HepG2 (cell line): ENCODE data around the gene BHLHE41. TPM values are rescaled to one million over a fixed set of nuclear protein-coding genes. Genes with fewer than 3 reads are reported as not detected.

Experiments used
- ATAC-seq: fragments of 200-7000 bp; cut with Tn5 transposase; 3 replicates; pipeline ENCODE4 v1.9.1; 2020; ENCODE audit warnings: mild to moderate bottlenecking, moderate library complexity
- BruUV-seq: library from RNA; stranded (reverse); fragments of 400-500 nt; replicated peaks from 2 replicates; lab custom pipeline; 2021; lab: Mats Ljungman, UMichigan
- CTCF ChIA-PET: fragments of 300-600 bp; formaldehyde crosslinking; extraction: SDS; loops from one replicate; lab custom pipeline; 2021; ENCODE audit warnings: low total read pairs, inconsistent platforms, low intra/inter-chr PET ratio; lab: Yijun Ruan, JAX
- POLR2A ChIA-PET: fragments of 350-600 bp; sonication (Branson Sonifier 250); formaldehyde crosslinking; loops from one replicate; lab custom pipeline; 2020; ENCODE audit warnings: antibody characterized with exemption, inconsistent platforms; lab: Yijun Ruan, JAX
- DNase-seq: peaks from one replicate; pipeline ENCODE4 v3.0.0-alpha.2; 2015; ENCODE audit warnings: low spot score
- FAIRE-seq: peaks from 3 replicates; lab custom pipeline; 2011; peaks lifted over from hg19 to GRCh38; lab: Jason Lieb, UNC
- H2AFZ ChIP-seq: one replicate; pipeline ENCODE4 v1.6.1; 2011; ENCODE audit warnings: low read length, inconsistent platforms
- H3K27ac ChIP-seq: fragments of 300-600 bp; 3 replicates; pipeline ENCODE4 v1.8.0; 2011; ENCODE audit warnings: mixed run types, mild to moderate bottlenecking, mixed read lengths, low read length, inconsistent platforms; ENCODE audit not compliant: insufficient read depth; ENCODE audit errors: extremely low read length
- H3K27me3 ChIP-seq, 2 experiments: fragments of 200-600 bp in 1 of 2; 2 replicates in 1 of 2; 3 replicates in 1 of 2; pipeline versions ENCODE4 v1.6.0 to v1.8.0; 2011; ENCODE audit warnings: low read length in 2 of 2, mild to moderate bottlenecking in 2 of 2, moderate library complexity in 2 of 2, inconsistent platforms in 1 of 2; ENCODE audit not compliant: insufficient read depth in 2 of 2, control insufficient read depth in 1 of 2
- H3K36me3 ChIP-seq, 2 experiments: fragments of 200-600 bp in 1 of 2; replicated peaks in 1 of 2; 2 replicates in 1 of 2; 3 replicates in 1 of 2; pipeline versions ENCODE4 v1.5.1 to v1.8.0; 2011; ENCODE audit warnings: low read length in 2 of 2, inconsistent platforms in 1 of 2; ENCODE audit not compliant: insufficient read depth in 2 of 2, control insufficient read depth in 1 of 2
- H3K4me1 ChIP-seq: 2 replicates; pipeline ENCODE4 v1.5.1; 2012; ENCODE audit warnings: low read length, inconsistent platforms; ENCODE audit not compliant: insufficient read depth
- H3K4me2 ChIP-seq: 2 replicates; pipeline ENCODE4 v1.6.0; 2011; ENCODE audit warnings: low read depth, low read length, inconsistent platforms
- H3K4me3 ChIP-seq, 3 experiments: fragments of 200-600 bp in 1 of 3; sonication (generic), shearing (Covaris generic) in 1 of 3; replicated peaks in 1 of 3; 2 replicates each; pipeline ENCODE4 v1.5.1; 2011 to 2016; ENCODE audit warnings: low read length in 3 of 3, inconsistent platforms in 2 of 3, low read depth in 2 of 3, mild to moderate bottlenecking in 2 of 3, control low read depth in 1 of 3, mixed read lengths in 1 of 3; ENCODE audit not compliant: insufficient read depth in 1 of 3
- H3K79me2 ChIP-seq: one replicate; pipeline ENCODE4 v1.6.1; 2011; ENCODE audit warnings: low read length, inconsistent platforms; ENCODE audit not compliant: insufficient read depth
- H3K9ac ChIP-seq: 2 replicates; pipeline ENCODE4 v1.6.0; 2011; ENCODE audit warnings: mild to moderate bottlenecking, low read depth, low read length, inconsistent platforms; ENCODE audit not compliant: insufficient read depth
- H3K9me3 ChIP-seq: 2 replicates; pipeline ENCODE4 v1.5.1; 2012; ENCODE audit warnings: mild to moderate bottlenecking, low read length
- H4K20me1 ChIP-seq: 2 replicates; pipeline ENCODE4 v1.6.0; 2011; ENCODE audit warnings: inconsistent platforms, mild to moderate bottlenecking, low read length, moderate library complexity; ENCODE audit not compliant: insufficient read depth
- BHLHE40 ChIP-seq: IDR thresholded peaks from 2 replicates; pipeline ENCODE4 v1.6.1; 2011; ENCODE audit warnings: low read length, improper control_type of control experiment
- CERS6 ChIP-seq: sonication (generic); formaldehyde crosslinking; IDR thresholded peaks from 2 replicates; pipeline ENCODE4 v1.5.0; 2020; ENCODE audit warnings: missing genetic modification reagents
- CREB3 ChIP-seq: sonication (generic); formaldehyde crosslinking; IDR thresholded peaks from 2 replicates; pipeline ENCODE4 v1.5.0; 2020; ENCODE audit warnings: missing genetic modification reagents
- ETS1 ChIP-seq: sonication (generic); formaldehyde crosslinking; IDR thresholded peaks from 2 replicates; pipeline ENCODE4 v1.4.0; 2020; ENCODE audit warnings: missing genetic modification reagents
- HNF4A ChIP-seq: sonication (generic); formaldehyde crosslinking; IDR thresholded peaks from 2 replicates; pipeline ENCODE4 v1.4.0; 2020; ENCODE audit warnings: missing genetic modification reagents
- HOXA9 ChIP-seq: sonication (generic); formaldehyde crosslinking; IDR thresholded peaks from 2 replicates; pipeline ENCODE4 v1.8.1; 2022; ENCODE audit warnings: missing genetic modification reagents, mild to moderate bottlenecking, moderate library complexity, borderline replicate concordance
- NFYC ChIP-seq: IDR thresholded peaks from 2 replicates; pipeline ENCODE4 v1.6.1; 2016; ENCODE audit warnings: missing genetic modification reagents, missing compliant biosample characterization
- NRL ChIP-seq: sonication (generic); formaldehyde crosslinking; IDR thresholded peaks from 2 replicates; pipeline ENCODE4 v1.5.0; 2020; ENCODE audit warnings: missing genetic modification reagents, mild to moderate bottlenecking, moderate library complexity, borderline replicate concordance
- SKIL ChIP-seq: sonication (generic); formaldehyde crosslinking; IDR thresholded peaks from 2 replicates; pipeline ENCODE4 v1.8.0; 2022; ENCODE audit warnings: missing genetic modification reagents, mild to moderate bottlenecking, moderate library complexity, borderline replicate concordance
- TAF1 ChIP-seq: sonication (generic); formaldehyde crosslinking; IDR thresholded peaks from 2 replicates; pipeline ENCODE4 v1.4.0; 2020; ENCODE audit warnings: missing genetic modification reagents
- YEATS4 ChIP-seq: sonication (generic); formaldehyde crosslinking; IDR thresholded peaks from 2 replicates; pipeline ENCODE4 v1.4.0; 2020; ENCODE audit warnings: missing genetic modification reagents, borderline replicate concordance
- ZBTB44 ChIP-seq: sonication (generic); formaldehyde crosslinking; IDR thresholded peaks from 2 replicates; pipeline ENCODE4 v1.4.0; 2020; ENCODE audit warnings: missing genetic modification reagents
- ZFP82 ChIP-seq: sonication (generic); formaldehyde crosslinking; IDR thresholded peaks from 2 replicates; pipeline ENCODE4 v1.5.1; 2020; ENCODE audit warnings: mild to moderate bottlenecking, missing genetic modification reagents, borderline replicate concordance
- ZNF558 ChIP-seq: sonication (generic); formaldehyde crosslinking; IDR thresholded peaks from 2 replicates; pipeline ENCODE4 v1.9.0; 2022; ENCODE audit warnings: mild to moderate bottlenecking, missing genetic modification reagents, borderline replicate concordance
- ZNF580 ChIP-seq: IDR thresholded peaks from 2 replicates; pipeline ENCODE4 v1.6.1; 2016; ENCODE audit warnings: low read depth, borderline replicate concordance
- ZNF709 ChIP-seq: sonication (generic); formaldehyde crosslinking; IDR thresholded peaks from 2 replicates; pipeline ENCODE4 v1.5.0; 2020; ENCODE audit warnings: mild to moderate bottlenecking, missing genetic modification reagents
- WGBS: methylation state at CpG from one replicate; pipeline ENCODE4 v1.1.6; 2017; ENCODE audit warnings: low lambda C conversion rate; 5-methylcytosine and 5-hydroxymethylcytosine counted together
- in situ Hi-C: cut with HindIII; loops from 2 replicates; pipeline ENCODE4 v1.10.0; 2017; ENCODE audit warnings: low pct_unique_long_range_greater_than_20kb; ENCODE audit not compliant: extremely low pct_ligation_motif_present
- intact Hi-C: fragments of 100-400 bp; cut with micrococcal nuclease; formaldehyde crosslinking; loops from one replicate; pipeline ENCODE4 v1.10.0; 2022; ENCODE audit not compliant: unreplicated experiment
- polyA plus RNA-seq, 8 experiments: library from polyadenylated mRNA; depleted of rRNA in 3 of 8; stranded (reverse) in 7 of 8; unstranded in 1 of 8; fragments of >200 nt; fragmentation: Illumina TruSeq in 4 of 8; extraction: Trizol in 4 of 8; gene quantifications; 2 replicates each; pipeline versions ENCODE4 v1.2.1 to v1.2.3, GENCODE V29; 2011 to 2016; ENCODE audit warnings: low read depth in 4 of 8, missing spikeins in 1 of 8, mixed read lengths in 1 of 8; ENCODE audit not compliant: insufficient read depth in 1 of 8
- total RNA-seq, 5 experiments: library from RNA; depleted of rRNA; stranded (reverse); fragments of >200 nt; fragmentation: Illumina TruSeq; extraction: Trizol; gene quantifications; 2 replicates each; pipeline ENCODE4 v1.2.3, GENCODE V29; 2016; ENCODE audit warnings: low read depth in 1 of 5

Gene BHLHE41
- total and polyA plus RNA-seq, 2 of the 13 experiments (the other 11 are each of a cell fraction or from before 2014, with no cell fraction given): 0.03 TPM; not detected in 1

GRCh38 chr12:26172946-26173552 is 48.2 kb upstream of the BHLHE41 start:
- intact Hi-C loops: no loop called here
- no TSS peak for BruUV-seq
- no peak for TF ChIP-seq ZBTB44 (CRISPR knock-in tag)
- no peak for TF ChIP-seq NRL (CRISPR knock-in tag)
- no peak for TF ChIP-seq BHLHE40
- TF ChIP-seq TAF1 (CRISPR knock-in tag): no peak
- TF ChIP-seq ZNF709 (CRISPR knock-in tag): no peak
- no peak for TF ChIP-seq HNF4A (CRISPR knock-in tag)
- TF ChIP-seq NFYC (CRISPR knock-in tag): no peak
- no peak for TF ChIP-seq CREB3 (CRISPR knock-in tag)
- TF ChIP-seq ZNF558 (CRISPR knock-in tag): no peak
- no peak for TF ChIP-seq ETS1 (CRISPR knock-in tag)
- TF ChIP-seq ZNF580 (CRISPR knock-in tag): no peak
- no peak for TF ChIP-seq SKIL (CRISPR knock-in tag)
- TF ChIP-seq YEATS4: no peak
- no peak for TF ChIP-seq ZFP82 (CRISPR knock-in tag)
- no peak for TF ChIP-seq CERS6 (CRISPR knock-in tag)
- no peak for TF ChIP-seq HOXA9 (CRISPR knock-in tag)
- ChIA-PET CTCF (no interaction called here), POLR2A (no interaction called here)
- H3K4me2 ChIP-seq: no peak overlapping the region
- H3K27ac ChIP-seq: no peak overlapping the region
- no peaks in the 10 kb centered on the region for H4K20me1 ChIP-seq
- DNase-seq (no peak), FAIRE-seq (no peak), ATAC-seq (no peak)
- H2AFZ ChIP-seq: no peak overlapping the region
- H3K9ac ChIP-seq: no peak overlapping the region
- no peaks in the 10 kb centered on the region for H3K4me1 ChIP-seq
- no peak overlapping the region for H3K4me3 ChIP-seq
- no peaks in the 10 kb centered on the region for H3K79me2 ChIP-seq
- 2% methylated on average over 4 of the region's 4 CpGs for WGBS
- in situ Hi-C loops: no loop called here
- H3K36me3 ChIP-seq: no peaks in the 10 kb centered on the region
- no peaks in the 10 kb centered on the region for H3K9me3 ChIP-seq
- H3K27me3 ChIP-seq: peaks cover 0 to 10% of the 10 kb centered on the region in 2 experiments; a peak in 2 of 5 replicates
